ENCODE measurements around the gene LLGL2. TPM values are rescaled to one million over a fixed set of nuclear protein-coding genes. Genes with fewer than 3 reads are reported as not detected.

The LLGL2 gene
- total RNA-seq, 1 experiment from 2014 or later, result 10.8 TPM

DNA sequence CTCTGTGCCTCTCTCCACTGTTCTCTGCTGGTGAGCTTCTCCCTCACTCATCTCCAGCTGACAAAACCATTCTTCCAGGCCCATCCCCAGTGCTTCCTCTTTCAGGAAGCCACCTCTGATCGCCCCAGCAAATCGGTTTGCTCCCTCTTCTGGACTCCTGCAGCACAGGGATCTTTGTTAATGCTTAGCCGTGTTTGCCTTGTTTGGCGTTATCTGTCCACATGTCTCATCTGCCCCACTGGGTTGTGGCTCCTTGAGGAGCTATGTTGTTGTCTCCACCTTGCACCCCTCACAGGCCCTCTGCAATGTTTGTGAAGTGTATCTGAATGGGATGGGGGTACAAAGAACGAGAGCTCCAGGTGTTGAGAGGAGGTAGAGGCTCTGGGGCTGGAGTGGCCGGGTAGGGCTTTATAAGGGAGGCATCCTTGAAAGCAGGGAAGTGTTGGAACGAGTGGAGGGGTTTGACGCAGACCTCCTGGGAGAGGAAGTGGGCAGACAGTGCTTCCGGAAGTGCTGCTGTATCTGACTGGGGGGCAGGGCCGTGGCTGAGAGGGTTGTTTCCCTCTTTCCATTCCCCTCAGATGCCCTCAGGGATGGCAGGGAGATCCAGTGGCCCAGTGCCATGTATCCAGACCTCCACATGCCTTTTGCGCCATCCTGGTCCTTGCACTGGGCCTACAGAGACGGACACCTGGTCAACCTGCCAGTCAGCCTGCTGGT lies 38.0 kb upstream of the LLGL2 start:
- Histone ChIP-seq H3K36me3 (ENCODE audit: insufficient read depth, low read length, poor library complexity, severe bottlenecking) (peaks cover 3% of the 10 kb centered on the region), H3K27me3 (replicated peaks; ENCODE audit: insufficient read depth, low read depth, low read length, poor library complexity) (no peaks in the 10 kb centered on the region), H3K27ac (ENCODE audit: low read depth, low read length, poor library complexity, severe bottlenecking) (no peak overlapping the region), H3K4me1 (ENCODE audit: insufficient read depth, low read length, poor library complexity, severe bottlenecking) (no peaks in the 10 kb centered on the region), H3K9me3 (ENCODE audit: low read depth, low read length, poor library complexity, severe bottlenecking) (no peaks in the 10 kb centered on the region), H3K4me3 (ENCODE audit: low read depth, low read length, poor library complexity, severe bottlenecking) (no peak overlapping the region)
- CTCF ChIA-PET, result interaction anchor here (0.6 kb wide), 1 partner anchor 10 kb away, joined by 4 read pairs; no protein-coding TSS in a partner anchor
- no TSS peak for BruUV-seq (replicated peaks)
- intact Hi-C loops (cut with micrococcal nuclease; ENCODE audit: unreplicated experiment), result no loop called here
- DNase-seq (ENCODE audit: low spot score), result no peak
- POLR2A ChIA-PET (ENCODE audit: low non-redundant PET), result no interaction called here
- TF ChIP-seq, protein P1, sequence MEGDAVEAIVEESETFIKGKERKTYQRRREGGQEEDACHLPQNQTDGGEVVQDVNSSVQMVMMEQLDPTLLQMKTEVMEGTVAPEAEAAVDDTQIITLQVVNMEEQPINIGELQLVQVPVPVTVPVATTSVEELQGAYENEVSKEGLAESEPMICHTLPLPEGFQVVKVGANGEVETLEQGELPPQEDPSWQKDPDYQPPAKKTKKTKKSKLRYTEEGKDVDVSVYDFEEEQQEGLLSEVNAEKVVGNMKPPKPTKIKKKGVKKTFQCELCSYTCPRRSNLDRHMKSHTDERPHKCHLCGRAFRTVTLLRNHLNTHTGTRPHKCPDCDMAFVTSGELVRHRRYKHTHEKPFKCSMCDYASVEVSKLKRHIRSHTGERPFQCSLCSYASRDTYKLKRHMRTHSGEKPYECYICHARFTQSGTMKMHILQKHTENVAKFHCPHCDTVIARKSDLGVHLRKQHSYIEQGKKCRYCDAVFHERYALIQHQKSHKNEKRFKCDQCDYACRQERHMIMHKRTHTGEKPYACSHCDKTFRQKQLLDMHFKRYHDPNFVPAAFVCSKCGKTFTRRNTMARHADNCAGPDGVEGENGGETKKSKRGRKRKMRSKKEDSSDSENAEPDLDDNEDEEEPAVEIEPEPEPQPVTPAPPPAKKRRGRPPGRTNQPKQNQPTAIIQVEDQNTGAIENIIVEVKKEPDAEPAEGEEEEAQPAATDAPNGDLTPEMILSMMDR (conservative IDR thresholded peaks at IDR 0.05; ENCODE audit: low read depth, low read length), result no peak
- TF ChIP-seq EZH2 (IDR thresholded peaks at IDR 0.05; ENCODE audit: borderline replicate concordance, low read depth, low read length, poor library complexity, severe bottlenecking), result no peak

- Histone ChIP-seq H3K27me3 (replicated peaks; ENCODE audit: insufficient read depth, low read depth, low read length, poor library complexity) (no peaks in the 10 kb centered on the region), H3K9me3 (ENCODE audit: low read depth, low read length, poor library complexity, severe bottlenecking) (no peaks in the 10 kb centered on the region), H3K4me1 (ENCODE audit: insufficient read depth, low read length, poor library complexity, severe bottlenecking) (no peaks in the 10 kb centered on the region), H3K4me3 (ENCODE audit: low read depth, low read length, poor library complexity, severe bottlenecking) (no peak overlapping the region), H3K27ac (ENCODE audit: low read depth, low read length, poor library complexity, severe bottlenecking) (no peak overlapping the region), H3K36me3 (ENCODE audit: insufficient read depth, low read length, poor library complexity, severe bottlenecking) (peaks cover 12% of the 10 kb centered on the region)
- DNase-seq (ENCODE audit: low spot score), result no peak
- ChIA-PET POLR2A (ENCODE audit: low non-redundant PET) (no interaction called here), CTCF (no interaction called here)
- intact Hi-C loops (cut with micrococcal nuclease; ENCODE audit: unreplicated experiment), result no loop called here
- TF ChIP-seq, protein P1 (conservative IDR thresholded peaks at IDR 0.05; ENCODE audit: low read depth, low read length), result no peak
- no peak for TF ChIP-seq EZH2 (IDR thresholded peaks at IDR 0.05; ENCODE audit: borderline replicate concordance, low read depth, low read length, poor library complexity, severe bottlenecking)
- BruUV-seq (replicated peaks), result no TSS peak
Observed at GRCh38 chr17:75488693-75489510, 36.6 kb upstream of the LLGL2 start.

DNA sequence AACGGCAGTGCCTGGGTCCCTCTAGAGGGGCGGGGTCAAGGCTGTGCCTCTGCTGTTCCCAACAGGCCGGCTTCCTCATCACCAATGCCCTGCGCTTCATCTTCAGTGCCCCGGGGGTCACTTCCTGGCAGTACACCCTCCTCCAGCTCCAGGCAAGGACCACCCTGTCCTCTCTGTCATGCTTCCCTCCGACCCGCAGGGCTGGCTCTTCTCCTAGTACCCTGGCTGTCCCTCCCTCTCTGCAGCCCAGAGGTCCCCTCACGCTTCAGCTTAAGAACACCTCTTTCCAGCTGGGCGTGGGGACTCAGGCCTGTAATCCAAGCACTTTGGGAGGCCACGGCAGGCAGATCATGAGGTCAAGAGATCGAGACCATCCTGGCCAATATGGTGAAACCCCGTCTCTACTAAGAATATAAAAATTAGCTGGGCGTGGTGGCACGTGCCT lies 36.0 kb upstream of the LLGL2 start:
- CTCF ChIA-PET, result no interaction called here
- no peak for DNase-seq (ENCODE audit: low spot score)
- TF ChIP-seq EZH2 (IDR thresholded peaks at IDR 0.05; ENCODE audit: borderline replicate concordance, low read depth, low read length, poor library complexity, severe bottlenecking), result no peak
- TF ChIP-seq, protein P1 (conservative IDR thresholded peaks at IDR 0.05; ENCODE audit: low read depth, low read length), result no peak
- no peaks in the 10 kb centered on the region for H3K9me3 ChIP-seq (ENCODE audit: low read depth, low read length, poor library complexity, severe bottlenecking)
- BruUV-seq (replicated peaks), result no TSS peak
- no peak overlapping the region for H3K4me3 ChIP-seq (ENCODE audit: low read depth, low read length, poor library complexity, severe bottlenecking)
- intact Hi-C loops (cut with micrococcal nuclease; ENCODE audit: unreplicated experiment), result no loop called here
- POLR2A ChIA-PET (ENCODE audit: low non-redundant PET), result no interaction called here
- H3K36me3 ChIP-seq (ENCODE audit: insufficient read depth, low read length, poor library complexity, severe bottlenecking), result peaks cover 14% of the 10 kb centered on the region
- H3K27me3 ChIP-seq (replicated peaks; ENCODE audit: insufficient read depth, low read depth, low read length, poor library complexity), result no peaks in the 10 kb centered on the region
- no peak overlapping the region for H3K27ac ChIP-seq (ENCODE audit: low read depth, low read length, poor library complexity, severe bottlenecking)
- H3K4me1 ChIP-seq (ENCODE audit: insufficient read depth, low read length, poor library complexity, severe bottlenecking), result no peaks in the 10 kb centered on the region

All from A673 (cell line).